Measurements from ENCODE around the gene HS6ST3. TPM values are rescaled to one million over a fixed set of nuclear protein-coding genes. Genes with fewer than 3 reads are reported as not detected.

Gene HS6ST3
- total RNA-seq, 2 experiments from 2014 or later: not detected

DNA sequence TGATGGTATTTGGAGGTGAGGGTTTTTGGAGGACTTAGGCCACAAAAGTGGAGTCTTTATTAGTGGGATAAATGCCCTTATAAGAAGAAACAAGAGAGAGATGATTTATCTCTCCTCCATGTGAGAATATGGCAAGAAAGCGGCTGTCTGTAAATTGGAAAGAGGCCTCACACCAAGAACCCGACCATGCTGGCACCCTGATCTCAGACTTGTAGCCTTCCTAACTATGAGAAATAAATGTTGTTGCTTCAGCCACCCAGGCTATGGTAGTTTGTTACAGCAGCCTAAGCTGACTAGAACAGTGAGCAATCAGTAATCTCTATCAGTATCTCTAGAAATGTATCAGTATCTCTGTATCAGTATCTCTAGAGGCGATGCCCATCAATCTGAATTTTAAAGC lies 617.2 kb downstream of the HS6ST3 start:
- H3K4me1 Mint-ChIP-seq (ENCODE audit: low read depth): no peaks in the 10 kb centered on the region
- H3K4me3 Mint-ChIP-seq: no peak overlapping the region
- DNase-seq (no peak), ATAC-seq (no peak)
- H3K27me3 Mint-ChIP-seq (ENCODE audit: low read depth): no peaks in the 10 kb centered on the region
- ChIA-PET POLR2A (no interaction called here), CTCF (no interaction called here)
- H3K9me3 Mint-ChIP-seq (ENCODE audit: insufficient read depth): peaks cover 5% of the 10 kb centered on the region
- H3K27ac Mint-ChIP-seq: no peak overlapping the region
- H3K36me3 Mint-ChIP-seq (ENCODE audit: low read depth): no peaks in the 10 kb centered on the region

DNA sequence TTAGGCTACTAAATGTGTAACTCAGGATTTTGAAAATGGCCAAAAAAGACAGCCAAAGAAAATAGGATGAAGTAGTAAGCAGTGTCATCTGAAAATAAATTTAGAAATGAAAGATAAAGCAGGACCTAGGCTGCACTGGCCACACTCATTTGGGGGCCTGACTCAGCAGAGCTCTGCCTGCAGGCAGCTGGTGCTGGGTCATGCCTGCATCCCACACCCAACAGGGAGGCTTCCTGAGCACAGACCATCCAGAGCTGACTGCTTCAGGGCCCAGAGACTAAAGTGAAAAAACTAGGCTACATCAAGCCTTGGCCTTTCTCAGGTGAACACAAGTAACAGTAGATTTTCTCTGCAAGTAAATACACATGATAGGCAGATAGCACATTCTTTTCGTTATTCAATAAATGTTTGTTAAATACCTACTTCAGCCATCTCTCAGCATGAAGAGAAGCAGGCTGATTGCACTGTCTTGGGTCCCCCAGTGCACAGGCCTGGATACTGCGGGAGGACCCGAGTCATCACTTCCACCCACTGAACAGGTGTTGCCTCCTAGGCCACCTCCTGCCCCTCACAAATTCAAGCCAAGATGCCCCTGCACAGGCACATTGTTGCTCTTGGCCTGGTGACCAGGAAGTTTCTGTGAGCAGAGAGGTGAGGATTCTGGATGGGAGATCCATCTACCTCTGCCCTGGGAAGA lies 620.4 kb downstream of the HS6ST3 start:
- Mint-ChIP-seq H3K27me3 (ENCODE audit: low read depth) (no peaks in the 10 kb centered on the region), H3K36me3 (ENCODE audit: low read depth) (no peaks in the 10 kb centered on the region), H3K27ac (no peak overlapping the region), H3K4me3 (no peak overlapping the region), H3K9me3 (ENCODE audit: insufficient read depth) (peaks cover 10% of the 10 kb centered on the region), H3K4me1 (ENCODE audit: low read depth) (no peaks in the 10 kb centered on the region)
- POLR2A ChIA-PET: no interaction called here
- ATAC-seq (no peak), DNase-seq (no peak)
- CTCF ChIA-PET: no interaction called here

DNA sequence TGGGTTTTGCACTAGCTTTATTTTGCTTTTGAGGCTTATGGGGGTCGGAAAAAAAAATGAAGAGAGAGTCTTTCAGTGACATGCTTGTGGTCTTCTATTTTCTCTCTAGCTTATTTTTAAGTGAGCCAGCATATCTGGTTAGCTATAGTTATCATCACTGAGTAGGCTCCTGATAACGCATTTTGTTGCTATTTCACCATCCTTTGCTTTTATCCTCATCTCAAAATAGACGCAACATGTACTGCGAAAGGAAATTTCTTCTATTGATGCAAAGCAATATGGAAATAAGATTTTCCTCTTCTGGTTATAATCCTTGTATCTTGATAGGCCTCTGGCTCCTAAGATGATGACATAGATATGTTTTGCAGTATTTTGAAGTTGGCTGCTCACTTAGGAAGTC lies 630.5 kb downstream of the HS6ST3 start:
- ATAC-seq (no peak), DNase-seq (no peak)
- Mint-ChIP-seq H3K9me3 (ENCODE audit: insufficient read depth) (peaks cover 7% of the 10 kb centered on the region), H3K4me3 (no peak overlapping the region), H3K27me3 (ENCODE audit: low read depth) (no peaks in the 10 kb centered on the region), H3K4me1 (ENCODE audit: low read depth) (no peaks in the 10 kb centered on the region), H3K27ac (no peak overlapping the region), H3K36me3 (ENCODE audit: low read depth) (no peaks in the 10 kb centered on the region)
- POLR2A ChIA-PET: no interaction called here
- CTCF ChIA-PET: no interaction called here

DNA sequence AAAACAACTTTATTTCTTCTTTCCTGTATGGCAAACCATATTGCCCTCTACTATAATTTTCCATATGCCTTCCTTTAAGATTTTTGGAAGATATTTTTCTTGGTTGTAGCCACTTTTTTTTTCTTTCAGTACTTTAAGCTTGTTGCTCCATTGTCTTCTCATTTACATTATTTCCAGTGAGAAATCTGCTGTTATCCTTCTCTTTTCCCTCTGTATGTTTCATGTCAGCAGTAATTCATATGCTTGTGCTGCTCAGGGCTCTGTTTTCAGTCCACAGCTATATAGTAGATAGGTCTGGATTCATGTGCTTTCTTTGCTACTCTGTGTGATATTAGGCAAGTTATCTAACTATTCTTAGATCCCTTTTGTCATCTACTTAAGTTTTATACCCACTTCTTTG lies 636.7 kb downstream of the HS6ST3 start:
- ChIA-PET CTCF (no interaction called here), POLR2A (no interaction called here)

DNA sequence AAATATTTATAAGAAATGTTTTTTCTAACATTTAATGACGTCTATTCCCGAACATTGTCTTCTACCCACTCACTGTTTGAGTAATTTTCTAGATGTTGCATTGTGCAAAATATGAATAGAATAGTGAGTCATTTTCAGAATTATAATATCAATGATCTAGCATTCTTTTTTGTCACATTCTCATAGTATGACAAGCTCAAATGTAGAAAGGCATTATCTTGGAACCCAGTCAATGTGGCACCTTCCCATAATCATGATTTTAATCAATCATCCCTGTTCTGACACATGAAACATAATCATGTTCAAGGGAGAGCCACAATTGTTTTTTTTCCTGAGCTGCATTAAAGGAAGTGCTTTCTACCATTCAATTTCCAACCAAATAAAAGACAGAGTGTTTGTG lies 638.6 kb downstream of the HS6ST3 start:
- CTCF ChIA-PET: no interaction called here
- Mint-ChIP-seq H3K4me3 (no peak overlapping the region), H3K9me3 (ENCODE audit: insufficient read depth) (peaks cover 22% of the 10 kb centered on the region), H3K27ac (no peak overlapping the region), H3K36me3 (ENCODE audit: low read depth) (no peaks in the 10 kb centered on the region), H3K27me3 (ENCODE audit: low read depth) (no peaks in the 10 kb centered on the region), H3K4me1 (ENCODE audit: low read depth) (no peaks in the 10 kb centered on the region)
- no peak for ATAC-seq
- POLR2A ChIA-PET: no interaction called here
- DNase-seq: no peak

More for the DNA sequence above, 636.7 kb downstream of the HS6ST3 start:
- no peak overlapping the region for H3K4me3 Mint-ChIP-seq
- no peaks in the 10 kb centered on the region for H3K36me3 Mint-ChIP-seq (ENCODE audit: low read depth)
- no peak for DNase-seq
- H3K27me3 Mint-ChIP-seq (ENCODE audit: low read depth): no peaks in the 10 kb centered on the region
- H3K4me1 Mint-ChIP-seq (ENCODE audit: low read depth): no peaks in the 10 kb centered on the region
- ATAC-seq: no peak
- H3K9me3 Mint-ChIP-seq (ENCODE audit: insufficient read depth): peaks cover 21% of the 10 kb centered on the region
- no peak overlapping the region for H3K27ac Mint-ChIP-seq

DNA sequence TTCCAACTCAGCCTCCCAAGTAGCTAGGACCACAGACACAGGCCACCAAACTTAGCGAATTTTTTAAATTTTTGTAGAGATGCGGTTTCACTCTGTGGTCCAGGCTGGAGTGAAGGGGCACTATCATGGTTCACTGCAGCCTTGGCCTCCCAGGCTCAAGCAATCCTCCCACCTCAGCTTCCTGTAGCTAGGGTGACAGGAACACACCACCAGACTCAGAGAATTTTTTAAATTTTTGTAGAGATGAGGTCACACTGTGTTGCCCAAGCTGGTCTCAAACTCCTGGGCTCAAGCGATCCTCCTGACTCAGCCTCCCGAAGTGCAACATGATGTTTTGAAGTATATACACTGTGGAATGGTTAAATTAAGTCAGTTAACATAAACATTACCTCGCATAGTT lies 640.8 kb downstream of the HS6ST3 start:
- POLR2A ChIA-PET: no interaction called here
- CTCF ChIA-PET: no interaction called here
- H3K9me3 Mint-ChIP-seq (ENCODE audit: insufficient read depth): peaks cover 29% of the 10 kb centered on the region
- no peaks in the 10 kb centered on the region for H3K27me3 Mint-ChIP-seq (ENCODE audit: low read depth)
- no peaks in the 10 kb centered on the region for H3K4me1 Mint-ChIP-seq (ENCODE audit: low read depth)
- no peak overlapping the region for H3K27ac Mint-ChIP-seq
- DNase-seq: no peak
- no peak overlapping the region for H3K4me3 Mint-ChIP-seq
- ATAC-seq: no peak
- no peaks in the 10 kb centered on the region for H3K36me3 Mint-ChIP-seq (ENCODE audit: low read depth)

DNA sequence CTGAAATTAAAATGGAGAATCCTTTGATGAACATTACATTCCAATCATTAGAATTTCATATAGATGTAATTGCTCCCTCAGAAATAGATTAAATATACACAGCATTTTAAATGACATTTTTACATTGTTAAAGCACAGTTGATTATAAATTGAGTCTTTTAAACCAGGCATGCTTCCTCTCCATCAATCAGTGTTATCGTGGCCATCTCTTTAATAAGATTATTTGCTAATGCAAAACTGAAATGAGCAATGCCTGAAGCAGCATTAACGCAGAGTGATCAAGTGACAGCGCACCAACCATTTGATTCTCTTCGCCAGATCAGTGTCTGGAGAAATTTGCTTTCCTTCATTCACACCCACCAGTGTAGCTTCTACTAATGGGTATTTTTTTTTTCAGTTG lies 644.6 kb downstream of the HS6ST3 start:
- H3K27me3 Mint-ChIP-seq (ENCODE audit: low read depth): no peaks in the 10 kb centered on the region
- H3K36me3 Mint-ChIP-seq (ENCODE audit: low read depth): no peaks in the 10 kb centered on the region
- ATAC-seq (no peak), DNase-seq (no peak)
- H3K9me3 Mint-ChIP-seq (ENCODE audit: insufficient read depth): peaks cover 20% of the 10 kb centered on the region
- ChIA-PET POLR2A (no interaction called here), CTCF (no interaction called here)
- H3K27ac Mint-ChIP-seq: no peak overlapping the region
- no peaks in the 10 kb centered on the region for H3K4me1 Mint-ChIP-seq (ENCODE audit: low read depth)
- no peak overlapping the region for H3K4me3 Mint-ChIP-seq

DNA sequence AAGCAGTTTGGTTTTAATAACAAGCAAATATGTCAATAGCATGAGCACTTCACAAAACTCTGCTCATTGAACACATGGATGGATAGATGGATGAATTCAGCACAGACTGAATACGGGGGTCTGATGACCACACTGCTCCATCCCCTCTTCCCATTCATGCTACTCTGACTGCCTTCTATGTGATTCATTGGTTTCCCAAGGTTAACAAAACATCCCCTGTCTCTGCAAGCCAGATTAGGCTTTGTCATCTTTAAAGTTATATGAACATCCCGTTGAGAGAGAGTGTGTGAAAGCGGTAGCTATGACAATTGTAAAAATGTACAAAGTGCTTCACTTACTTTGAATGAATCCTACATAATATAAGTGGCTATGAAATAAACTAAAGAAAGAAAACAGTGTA lies 651.9 kb downstream of the HS6ST3 start:
- ChIA-PET POLR2A (no interaction called here), CTCF (no interaction called here)
- no peak for DNase-seq
- ATAC-seq: no peak
- H3K9me3 Mint-ChIP-seq (ENCODE audit: insufficient read depth): no peaks in the 10 kb centered on the region
- H3K4me3 Mint-ChIP-seq: no peak overlapping the region
- H3K4me1 Mint-ChIP-seq (ENCODE audit: low read depth): no peaks in the 10 kb centered on the region
- H3K27me3 Mint-ChIP-seq (ENCODE audit: low read depth): no peaks in the 10 kb centered on the region
- H3K36me3 Mint-ChIP-seq (ENCODE audit: low read depth): no peaks in the 10 kb centered on the region
- no peak overlapping the region for H3K27ac Mint-ChIP-seq

DNA sequence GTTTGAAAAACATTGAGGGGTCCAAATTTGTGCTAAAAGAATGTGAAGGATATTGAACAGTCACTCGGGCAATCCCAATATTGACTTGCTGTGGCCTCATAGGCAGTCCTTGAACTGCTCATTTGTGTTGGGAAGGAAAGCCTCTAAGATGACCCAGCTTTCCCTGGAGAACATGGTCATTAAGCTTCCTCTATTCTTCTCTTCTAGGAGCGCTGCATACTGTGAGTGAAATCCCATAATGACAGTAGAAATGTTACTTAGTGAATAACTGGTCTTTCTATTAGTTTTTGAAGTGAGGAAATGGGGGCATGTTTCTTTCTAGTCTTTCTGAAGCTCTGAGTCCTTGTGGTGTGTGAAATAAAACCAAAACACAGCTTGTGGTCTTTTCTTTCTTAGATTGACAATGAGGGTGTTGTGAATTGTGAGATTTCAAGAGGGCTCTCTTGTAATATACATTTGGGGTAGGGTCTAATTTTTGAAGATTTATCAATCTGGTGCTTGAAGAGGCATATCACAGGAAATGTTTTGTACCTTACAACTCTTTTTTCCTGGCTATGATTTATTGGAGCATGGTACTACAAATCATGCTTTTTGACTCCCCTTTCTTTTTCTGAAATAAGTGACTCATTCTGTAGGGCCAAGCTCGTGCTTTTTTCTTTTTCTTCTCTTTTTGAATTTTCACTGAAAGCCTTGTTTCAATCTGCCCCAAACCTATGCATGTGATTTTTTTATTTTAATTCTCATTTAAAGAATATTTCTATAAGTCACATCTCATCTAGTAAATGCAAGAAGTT lies 653.6 kb downstream of the HS6ST3 start:
- Mint-ChIP-seq H3K9me3 (ENCODE audit: insufficient read depth) (no peaks in the 10 kb centered on the region), H3K4me3 (no peak overlapping the region), H3K4me1 (ENCODE audit: low read depth) (no peaks in the 10 kb centered on the region), H3K27ac (no peak overlapping the region), H3K27me3 (ENCODE audit: low read depth) (no peaks in the 10 kb centered on the region), H3K36me3 (ENCODE audit: low read depth) (no peaks in the 10 kb centered on the region)
- ChIA-PET CTCF (no interaction called here), POLR2A (no interaction called here)
- no peak for DNase-seq
- ATAC-seq: no peak

DNA sequence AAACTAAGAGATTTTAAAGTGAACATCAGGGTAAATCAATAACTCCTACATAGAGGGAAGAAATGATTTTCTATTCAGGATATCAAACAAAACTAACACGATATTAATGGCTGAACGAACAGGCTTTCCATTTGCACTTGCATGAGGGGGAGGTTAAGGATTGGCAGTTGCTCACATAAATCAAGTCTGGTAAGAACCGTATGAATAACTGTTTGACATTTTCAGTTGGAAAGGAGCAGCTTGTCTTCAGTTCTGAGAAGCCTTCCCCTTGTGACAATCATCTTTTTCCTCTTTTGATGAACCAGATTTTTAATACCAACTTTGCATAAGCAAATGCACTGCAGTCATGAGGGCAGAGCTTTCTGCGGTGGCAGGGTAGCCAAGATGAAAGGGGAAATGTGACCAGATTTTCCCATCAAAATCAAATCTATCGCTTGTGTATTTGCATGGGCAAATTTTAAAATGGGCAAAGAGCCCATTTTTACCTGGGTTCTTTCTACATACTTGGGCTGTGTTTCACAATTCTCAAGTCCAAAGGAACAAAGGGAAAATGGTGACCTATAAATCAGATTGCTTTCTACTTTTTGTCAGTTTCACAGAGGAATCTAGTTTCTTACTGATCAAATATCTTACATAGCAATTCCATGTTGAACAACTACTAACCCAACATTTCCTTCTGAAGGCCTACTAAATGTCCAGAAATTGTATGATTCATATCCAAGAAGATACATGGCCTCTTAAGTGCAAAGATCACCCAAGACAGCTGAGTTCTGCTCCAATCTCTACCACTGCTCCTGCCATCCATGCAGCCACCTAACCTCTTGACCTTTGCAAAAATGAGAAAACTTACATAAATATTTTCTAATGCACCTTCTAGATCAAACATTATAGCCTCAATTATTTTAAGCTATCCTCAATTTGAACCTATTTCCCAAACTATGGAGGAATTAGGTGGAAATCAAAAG lies 654.7 kb downstream of the HS6ST3 start:
- CTCF ChIA-PET: no interaction called here
- DNase-seq (no peak), ATAC-seq (no peak)
- no peaks in the 10 kb centered on the region for H3K4me1 Mint-ChIP-seq (ENCODE audit: low read depth)
- H3K4me3 Mint-ChIP-seq: no peak overlapping the region
- POLR2A ChIA-PET: no interaction called here
- no peak overlapping the region for H3K27ac Mint-ChIP-seq
- no peaks in the 10 kb centered on the region for H3K9me3 Mint-ChIP-seq (ENCODE audit: insufficient read depth)
- no peaks in the 10 kb centered on the region for H3K27me3 Mint-ChIP-seq (ENCODE audit: low read depth)
- H3K36me3 Mint-ChIP-seq (ENCODE audit: low read depth): no peaks in the 10 kb centered on the region

DNA sequence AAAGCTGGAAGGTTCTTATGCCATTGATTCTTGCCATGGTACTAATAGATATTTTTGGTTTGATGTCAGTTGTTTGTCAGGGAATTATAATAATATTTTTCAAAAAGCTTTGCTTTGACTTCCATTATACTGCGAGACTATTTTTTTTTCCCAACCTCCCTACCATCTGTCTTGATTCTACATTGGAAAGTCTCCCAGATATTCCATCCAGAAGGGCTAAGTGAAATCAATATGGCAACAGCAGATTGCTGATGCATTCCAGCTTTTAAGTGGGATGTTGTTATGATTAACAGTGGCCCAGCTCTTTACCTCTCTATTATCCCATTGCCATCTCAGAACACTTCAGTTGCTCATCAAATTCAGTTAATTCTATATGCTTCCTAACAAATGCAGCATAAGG lies 657.0 kb downstream of the HS6ST3 start:
- H3K9me3 Mint-ChIP-seq (ENCODE audit: insufficient read depth): no peaks in the 10 kb centered on the region
- DNase-seq: no peak
- ChIA-PET POLR2A (no interaction called here), CTCF (no interaction called here)
- H3K4me1 Mint-ChIP-seq (ENCODE audit: low read depth): no peaks in the 10 kb centered on the region
- no peak overlapping the region for H3K27ac Mint-ChIP-seq
- no peaks in the 10 kb centered on the region for H3K36me3 Mint-ChIP-seq (ENCODE audit: low read depth)
- H3K4me3 Mint-ChIP-seq: no peak overlapping the region
- ATAC-seq: no peak
- no peaks in the 10 kb centered on the region for H3K27me3 Mint-ChIP-seq (ENCODE audit: low read depth)

DNA sequence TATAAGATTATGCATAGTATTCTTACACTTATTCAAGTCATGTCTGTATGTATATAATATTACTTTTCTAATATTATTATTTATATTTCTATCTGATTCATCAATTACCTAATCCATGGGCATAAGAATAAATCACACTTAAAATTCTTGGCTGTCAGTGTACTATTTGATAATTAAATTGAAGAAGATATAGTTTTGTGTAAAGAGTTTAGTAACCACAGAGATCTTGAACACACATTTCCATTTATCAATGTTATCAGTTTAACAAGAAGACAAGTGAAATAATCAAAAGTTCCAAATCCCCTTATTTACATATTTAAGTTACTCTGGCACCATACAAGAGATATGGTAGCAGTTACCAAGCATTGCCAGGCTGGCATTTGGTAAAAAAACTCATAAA lies 659.9 kb downstream of the HS6ST3 start:
- Mint-ChIP-seq H3K9me3 (ENCODE audit: insufficient read depth) (no peaks in the 10 kb centered on the region), H3K27me3 (ENCODE audit: low read depth) (no peaks in the 10 kb centered on the region), H3K4me3 (no peak overlapping the region), H3K36me3 (ENCODE audit: low read depth) (no peaks in the 10 kb centered on the region), H3K4me1 (ENCODE audit: low read depth) (no peaks in the 10 kb centered on the region), H3K27ac (no peak overlapping the region)
- ChIA-PET POLR2A (no interaction called here), CTCF (no interaction called here)
- DNase-seq (no peak), ATAC-seq (no peak)

Data from activated CD8-positive, alpha-beta T cell treated with anti-CD3 and anti-CD28 coated beads, Interleukin-2, amount 10 ng/mL, durations not matched to agents 7 days and 5 days (primary cell).